HEK293 (cell line): ENCODE results near the gene AKT2.

Experiments used
- BCL11B ChIP-seq: fragments of 450-650 bp; formaldehyde crosslinking; IDR thresholded peaks from 2 replicates; pipeline ENCODE4 v1.5.1; 2016; ENCODE audit warnings: low read depth, missing biosample characterization, missing genetic modification characterization
- GLIS1 ChIP-seq: fragments of 450-650 bp; formaldehyde crosslinking; IDR thresholded peaks from 2 replicates; pipeline ENCODE4 v1.5.1; 2016; ENCODE audit warnings: missing biosample characterization, missing genetic modification characterization
- GLIS2 ChIP-seq: fragments of 450-650 bp; formaldehyde crosslinking; IDR thresholded peaks from 2 replicates; pipeline ENCODE4 v1.5.1; 2016; ENCODE audit warnings: missing biosample characterization, missing genetic modification characterization
- HOXA7 ChIP-seq: sonication (generic); formaldehyde crosslinking; IDR thresholded peaks from 2 replicates; pipeline ENCODE4 v1.8.1; 2022; ENCODE audit warnings: missing genetic modification reagents, borderline replicate concordance
- IKZF3 ChIP-seq: fragments of 450-650 bp; IDR thresholded peaks from 2 replicates; pipeline ENCODE4 v1.5.0; 2018; ENCODE audit warnings: missing biosample characterization, mild to moderate bottlenecking, missing genetic modification characterization, moderate library complexity
- KLF8 ChIP-seq: fragments of 450-650 bp; formaldehyde crosslinking; IDR thresholded peaks from 2 replicates; pipeline ENCODE4 v1.5.1; 2016; ENCODE audit warnings: missing biosample characterization, missing genetic modification characterization
- MZF1 ChIP-seq: fragments of 450-650 bp; formaldehyde crosslinking; IDR thresholded peaks from 2 replicates; pipeline ENCODE4 v1.5.1; 2017; ENCODE audit warnings: missing biosample characterization, missing genetic modification characterization, borderline replicate concordance
- SP2 ChIP-seq: fragments of 450-650 bp; formaldehyde crosslinking; IDR thresholded peaks from 2 replicates; pipeline ENCODE4 v1.5.1; 2016; ENCODE audit warnings: missing biosample characterization, missing genetic modification characterization
- ZBTB21 ChIP-seq: fragments of 450-650 bp; formaldehyde crosslinking; IDR thresholded peaks from 2 replicates; pipeline ENCODE4 v1.5.1; 2017; ENCODE audit warnings: missing biosample characterization, missing genetic modification characterization
- ZFHX2 ChIP-seq: fragments of 450-650 bp; formaldehyde crosslinking; conservative IDR thresholded peaks from 2 replicates; pipeline ENCODE4 v1.5.1; 2016; ENCODE audit warnings: missing biosample characterization, missing genetic modification characterization
- ZFP3 ChIP-seq: fragments of 450-650 bp; formaldehyde crosslinking; IDR thresholded peaks from 2 replicates; pipeline ENCODE4 v1.5.1; 2016; ENCODE audit warnings: low read depth, missing biosample characterization, missing genetic modification characterization
- ZNF133 ChIP-seq: fragments of 450-650 bp; formaldehyde crosslinking; IDR thresholded peaks from 2 replicates; pipeline ENCODE4 v1.5.1; 2016; ENCODE audit warnings: missing biosample characterization, missing genetic modification characterization
- ZNF155 ChIP-seq: fragments of 450-650 bp; formaldehyde crosslinking; IDR thresholded peaks from 2 replicates; pipeline ENCODE4 v1.5.1; 2016; ENCODE audit warnings: missing biosample characterization, missing genetic modification characterization
- ZNF16 ChIP-seq: fragments of 450-650 bp; formaldehyde crosslinking; IDR thresholded peaks from 2 replicates; pipeline ENCODE4 v1.5.1; 2016; ENCODE audit warnings: low read depth, missing biosample characterization, missing genetic modification characterization
- ZNF2 ChIP-seq: fragments of 450-650 bp; formaldehyde crosslinking; IDR thresholded peaks from 2 replicates; pipeline ENCODE4 v1.5.1; 2016; ENCODE audit warnings: missing biosample characterization, missing genetic modification characterization
- ZNF214 ChIP-seq: fragments of 450-650 bp; formaldehyde crosslinking; IDR thresholded peaks from 2 replicates; pipeline ENCODE4 v1.5.1; 2017; ENCODE audit warnings: missing biosample characterization, mild to moderate bottlenecking, missing genetic modification characterization, borderline replicate concordance
- ZNF221 ChIP-seq: fragments of 450-650 bp; formaldehyde crosslinking; IDR thresholded peaks from 2 replicates; pipeline ENCODE4 v1.5.1; 2017; ENCODE audit warnings: missing biosample characterization, missing genetic modification characterization, borderline replicate concordance
- ZNF239 ChIP-seq: fragments of 450-650 bp; formaldehyde crosslinking; IDR thresholded peaks from 2 replicates; pipeline ENCODE4 v1.5.1; 2016; ENCODE audit warnings: missing biosample characterization, missing genetic modification characterization
- ZNF274 ChIP-seq, 2 experiments: fragments of 200-500 bp in 1 of 2; fragments of 450-650 bp in 1 of 2; sonication (Bioruptor generic) in 1 of 2; formaldehyde crosslinking in 1 of 2; IDR thresholded peaks; 2 replicates each; pipeline versions ENCODE4 v1.5.1 to v1.6.1; 2014 to 2016; ENCODE audit warnings: borderline replicate concordance in 1 of 2, inconsistent platforms in 1 of 2, low read length in 1 of 2, missing biosample characterization in 1 of 2, missing genetic modification characterization in 1 of 2
- ZNF366 ChIP-seq: fragments of 450-650 bp; formaldehyde crosslinking; conservative IDR thresholded peaks from 2 replicates; pipeline ENCODE4 v1.5.1; 2016; ENCODE audit warnings: missing biosample characterization, missing genetic modification characterization
- ZNF423 ChIP-seq: fragments of 450-650 bp; formaldehyde crosslinking; IDR thresholded peaks from 2 replicates; pipeline ENCODE4 v1.5.1; 2016; ENCODE audit warnings: missing biosample characterization, missing genetic modification characterization
- ZNF501 ChIP-seq: fragments of 450-650 bp; formaldehyde crosslinking; IDR thresholded peaks from 2 replicates; pipeline ENCODE4 v1.5.1; 2016; ENCODE audit warnings: missing biosample characterization, missing genetic modification characterization
- ZNF544 ChIP-seq: fragments of 450-650 bp; formaldehyde crosslinking; IDR thresholded peaks from 2 replicates; pipeline ENCODE4 v1.5.0; 2017; ENCODE audit warnings: missing biosample characterization, missing genetic modification characterization
- ZNF600 ChIP-seq: fragments of 450-650 bp; formaldehyde crosslinking; IDR thresholded peaks from 2 replicates; pipeline ENCODE4 v1.5.1; 2016; ENCODE audit warnings: missing biosample characterization, missing genetic modification characterization
- ZNF701 ChIP-seq: fragments of 450-650 bp; formaldehyde crosslinking; IDR thresholded peaks from 2 replicates; pipeline ENCODE4 v1.5.1; 2016; ENCODE audit warnings: missing biosample characterization, missing genetic modification characterization
- TF ChIP-seq, protein P1 (sequence below): fragments of 450-650 bp; formaldehyde crosslinking; IDR thresholded peaks from 2 replicates; pipeline ENCODE4 v1.5.1; 2017; ENCODE audit warnings: missing biosample characterization, missing genetic modification characterization
- TF ChIP-seq, protein P2 (sequence below): fragments of 450-650 bp; formaldehyde crosslinking; IDR thresholded peaks from 2 replicates; pipeline ENCODE4 v1.5.1; 2017; ENCODE audit warnings: missing biosample characterization, mild to moderate bottlenecking, missing genetic modification characterization, moderate library complexity
- TF ChIP-seq, protein P3 (sequence below): IDR thresholded peaks from 2 replicates; pipeline ENCODE4 v1.6.1; 2011; ENCODE audit warnings: mild to moderate bottlenecking, low read depth, low read length, borderline replicate concordance
- TF ChIP-seq, protein P4 (sequence below): fragments of 450-650 bp; formaldehyde crosslinking; IDR thresholded peaks from 2 replicates; pipeline ENCODE4 v1.5.1; 2016; ENCODE audit warnings: missing biosample characterization, missing genetic modification characterization
- TF ChIP-seq, protein P5 (sequence below): fragments of 450-650 bp; formaldehyde crosslinking; IDR thresholded peaks from 2 replicates; pipeline ENCODE4 v1.5.1; 2016; ENCODE audit warnings: missing biosample characterization, missing genetic modification characterization
- TF ChIP-seq, protein P6 (sequence below): fragments of 450-650 bp; formaldehyde crosslinking; IDR thresholded peaks from 2 replicates; pipeline ENCODE4 v1.5.1; 2016; ENCODE audit warnings: missing biosample characterization, missing genetic modification characterization

AKT2 gene

DNA sequence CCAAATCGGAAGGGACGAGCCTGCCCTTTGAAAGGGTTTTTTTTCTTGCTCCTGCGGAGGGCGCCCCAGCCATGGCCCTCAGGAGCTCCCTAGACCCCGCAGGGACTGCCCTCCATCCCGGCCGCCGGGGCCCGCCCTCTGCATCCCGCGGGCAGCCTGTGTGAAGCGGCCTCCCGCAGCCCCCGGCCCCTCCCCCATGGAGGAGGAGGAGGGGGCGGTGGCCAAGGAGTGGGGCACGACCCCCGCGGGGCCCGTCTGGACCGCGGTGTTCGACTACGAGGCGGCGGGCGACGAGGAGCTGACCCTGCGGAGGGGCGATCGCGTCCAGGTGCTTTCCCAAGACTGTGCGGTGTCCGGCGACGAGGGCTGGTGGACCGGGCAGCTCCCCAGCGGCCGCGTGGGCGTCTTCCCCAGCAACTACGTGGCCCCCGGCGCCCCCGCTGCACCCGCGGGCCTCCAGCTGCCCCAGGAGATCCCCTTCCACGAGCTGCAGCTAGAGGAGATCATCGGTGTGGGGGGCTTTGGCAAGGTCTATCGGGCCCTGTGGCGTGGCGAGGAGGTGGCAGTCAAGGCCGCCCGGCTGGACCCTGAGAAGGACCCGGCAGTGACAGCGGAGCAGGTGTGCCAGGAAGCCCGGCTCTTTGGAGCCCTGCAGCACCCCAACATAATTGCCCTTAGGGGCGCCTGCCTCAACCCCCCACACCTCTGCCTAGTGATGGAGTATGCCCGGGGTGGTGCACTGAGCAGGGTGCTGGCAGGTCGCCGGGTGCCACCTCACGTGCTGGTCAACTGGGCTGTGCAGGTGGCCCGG, 93.1 kb downstream of the AKT2 start (continued):
- TF ChIP-seq, protein P1, sequence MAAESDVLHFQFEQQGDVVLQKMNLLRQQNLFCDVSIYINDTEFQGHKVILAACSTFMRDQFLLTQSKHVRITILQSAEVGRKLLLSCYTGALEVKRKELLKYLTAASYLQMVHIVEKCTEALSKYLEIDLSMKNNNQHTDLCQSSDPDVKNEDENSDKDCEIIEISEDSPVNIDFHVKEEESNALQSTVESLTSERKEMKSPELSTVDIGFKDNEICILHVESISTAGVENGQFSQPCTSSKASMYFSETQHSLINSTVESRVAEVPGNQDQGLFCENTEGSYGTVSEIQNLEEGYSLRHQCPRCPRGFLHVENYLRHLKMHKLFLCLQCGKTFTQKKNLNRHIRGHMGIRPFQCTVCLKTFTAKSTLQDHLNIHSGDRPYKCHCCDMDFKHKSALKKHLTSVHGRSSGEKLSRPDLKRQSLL (tag by site-specific recombination) = no peak
- peak; percentile 96 for TF ChIP-seq GLIS1
- TF ChIP-seq, protein P2, sequence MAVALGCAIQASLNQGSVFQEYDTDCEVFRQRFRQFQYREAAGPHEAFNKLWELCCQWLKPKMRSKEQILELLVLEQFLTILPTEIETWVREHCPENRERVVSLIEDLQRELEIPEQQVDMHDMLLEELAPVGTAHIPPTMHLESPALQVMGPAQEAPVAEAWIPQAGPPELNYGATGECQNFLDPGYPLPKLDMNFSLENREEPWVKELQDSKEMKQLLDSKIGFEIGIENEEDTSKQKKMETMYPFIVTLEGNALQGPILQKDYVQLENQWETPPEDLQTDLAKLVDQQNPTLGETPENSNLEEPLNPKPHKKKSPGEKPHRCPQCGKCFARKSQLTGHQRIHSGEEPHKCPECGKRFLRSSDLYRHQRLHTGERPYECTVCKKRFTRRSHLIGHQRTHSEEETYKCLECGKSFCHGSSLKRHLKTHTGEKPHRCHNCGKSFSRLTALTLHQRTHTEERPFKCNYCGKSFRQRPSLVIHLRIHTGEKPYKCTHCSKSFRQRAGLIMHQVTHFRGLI (tag by site-specific recombination) = no peak
- TF ChIP-seq, protein P3, sequence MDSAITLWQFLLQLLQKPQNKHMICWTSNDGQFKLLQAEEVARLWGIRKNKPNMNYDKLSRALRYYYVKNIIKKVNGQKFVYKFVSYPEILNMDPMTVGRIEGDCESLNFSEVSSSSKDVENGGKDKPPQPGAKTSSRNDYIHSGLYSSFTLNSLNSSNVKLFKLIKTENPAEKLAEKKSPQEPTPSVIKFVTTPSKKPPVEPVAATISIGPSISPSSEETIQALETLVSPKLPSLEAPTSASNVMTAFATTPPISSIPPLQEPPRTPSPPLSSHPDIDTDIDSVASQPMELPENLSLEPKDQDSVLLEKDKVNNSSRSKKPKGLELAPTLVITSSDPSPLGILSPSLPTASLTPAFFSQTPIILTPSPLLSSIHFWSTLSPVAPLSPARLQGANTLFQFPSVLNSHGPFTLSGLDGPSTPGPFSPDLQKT = no peak
- no peak for TF ChIP-seq ZNF544 (tag by site-specific recombination)
- peak; percentile 98 for TF ChIP-seq ZFHX2
- TF ChIP-seq ZNF501 (tag by site-specific recombination) = peak; percentile 40; the same call in 1 of the 2 replicates
- TF ChIP-seq ZNF274 (IDR thresholded peaks at IDR 0.05; ENCODE audit: low read length) = no peak
- no peak for TF ChIP-seq ZNF274 (tag by site-specific recombination; IDR thresholded peaks at IDR 0.05; ENCODE audit: borderline replicate concordance)
- no peak for TF ChIP-seq ZNF155
- no peak for TF ChIP-seq ZNF239 (tag by site-specific recombination)
- peak; percentile 53; the same call in 1 of the 2 replicates for TF ChIP-seq KLF8 (tag by site-specific recombination)
- TF ChIP-seq ZNF2 (tag by site-specific recombination) = no peak
- 0 out of 2 replicates have a peak, but pooled peaks have one; percentile 49 for TF ChIP-seq ZFP3 (tag by site-specific recombination)
- TF ChIP-seq IKZF3 (tag by site-specific recombination) = no peak
- TF ChIP-seq ZBTB21 (tag by site-specific recombination) = no peak
- 0 out of 2 replicates have a peak, but pooled peaks have one; percentile 39 for TF ChIP-seq BCL11B (tag by site-specific recombination)
- TF ChIP-seq ZNF214 (tag by site-specific recombination) = no peak
- no peak for TF ChIP-seq ZNF366
- no peak for TF ChIP-seq ZNF701
- TF ChIP-seq, protein P4, sequence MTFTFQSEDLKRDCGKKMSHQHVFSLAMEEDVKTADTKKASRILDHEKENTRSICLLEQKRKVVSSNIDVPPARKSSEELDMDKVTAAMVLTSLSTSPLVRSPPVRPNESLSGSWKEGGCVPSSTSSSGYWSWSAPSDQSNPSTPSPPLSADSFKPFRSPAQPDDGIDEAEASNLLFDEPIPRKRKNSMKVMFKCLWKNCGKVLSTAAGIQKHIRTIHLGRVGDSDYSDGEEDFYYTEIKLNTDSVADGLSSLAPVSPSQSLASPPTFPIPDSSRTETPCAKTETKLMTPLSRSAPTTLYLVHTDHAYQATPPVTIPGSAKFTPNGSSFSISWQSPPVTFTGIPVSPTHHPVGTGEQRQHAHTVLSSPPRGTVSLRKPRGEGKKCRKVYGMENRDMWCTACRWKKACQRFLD (tag by site-specific recombination) = 0 out of 2 replicates have a peak, but pooled peaks have one; percentile 4
- TF ChIP-seq MZF1 = no peak
- no peak for TF ChIP-seq HOXA7 (CRISPR knock-in tag)
- TF ChIP-seq ZNF423 (tag by site-specific recombination) = peak; percentile 51; the same call in 1 of the 2 replicates
- no peak; the same call in 1 of the 2 replicates for TF ChIP-seq ZNF16 (tag by site-specific recombination)
- TF ChIP-seq, protein P5, sequence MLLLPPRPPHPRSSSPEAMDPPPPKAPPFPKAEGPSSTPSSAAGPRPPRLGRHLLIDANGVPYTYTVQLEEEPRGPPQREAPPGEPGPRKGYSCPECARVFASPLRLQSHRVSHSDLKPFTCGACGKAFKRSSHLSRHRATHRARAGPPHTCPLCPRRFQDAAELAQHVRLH (tag by site-specific recombination) = no peak
- no peak for TF ChIP-seq ZNF221
- 0 out of 2 replicates have a peak, but pooled peaks have one; percentile 41 for TF ChIP-seq ZNF600 (tag by site-specific recombination)
- 0 out of 2 replicates have a peak, but pooled peaks have one; percentile 31 for TF ChIP-seq ZNF133 (tag by site-specific recombination)
- TF ChIP-seq SP2 (tag by site-specific recombination) = peak; percentile 81
- TF ChIP-seq, protein P6, sequence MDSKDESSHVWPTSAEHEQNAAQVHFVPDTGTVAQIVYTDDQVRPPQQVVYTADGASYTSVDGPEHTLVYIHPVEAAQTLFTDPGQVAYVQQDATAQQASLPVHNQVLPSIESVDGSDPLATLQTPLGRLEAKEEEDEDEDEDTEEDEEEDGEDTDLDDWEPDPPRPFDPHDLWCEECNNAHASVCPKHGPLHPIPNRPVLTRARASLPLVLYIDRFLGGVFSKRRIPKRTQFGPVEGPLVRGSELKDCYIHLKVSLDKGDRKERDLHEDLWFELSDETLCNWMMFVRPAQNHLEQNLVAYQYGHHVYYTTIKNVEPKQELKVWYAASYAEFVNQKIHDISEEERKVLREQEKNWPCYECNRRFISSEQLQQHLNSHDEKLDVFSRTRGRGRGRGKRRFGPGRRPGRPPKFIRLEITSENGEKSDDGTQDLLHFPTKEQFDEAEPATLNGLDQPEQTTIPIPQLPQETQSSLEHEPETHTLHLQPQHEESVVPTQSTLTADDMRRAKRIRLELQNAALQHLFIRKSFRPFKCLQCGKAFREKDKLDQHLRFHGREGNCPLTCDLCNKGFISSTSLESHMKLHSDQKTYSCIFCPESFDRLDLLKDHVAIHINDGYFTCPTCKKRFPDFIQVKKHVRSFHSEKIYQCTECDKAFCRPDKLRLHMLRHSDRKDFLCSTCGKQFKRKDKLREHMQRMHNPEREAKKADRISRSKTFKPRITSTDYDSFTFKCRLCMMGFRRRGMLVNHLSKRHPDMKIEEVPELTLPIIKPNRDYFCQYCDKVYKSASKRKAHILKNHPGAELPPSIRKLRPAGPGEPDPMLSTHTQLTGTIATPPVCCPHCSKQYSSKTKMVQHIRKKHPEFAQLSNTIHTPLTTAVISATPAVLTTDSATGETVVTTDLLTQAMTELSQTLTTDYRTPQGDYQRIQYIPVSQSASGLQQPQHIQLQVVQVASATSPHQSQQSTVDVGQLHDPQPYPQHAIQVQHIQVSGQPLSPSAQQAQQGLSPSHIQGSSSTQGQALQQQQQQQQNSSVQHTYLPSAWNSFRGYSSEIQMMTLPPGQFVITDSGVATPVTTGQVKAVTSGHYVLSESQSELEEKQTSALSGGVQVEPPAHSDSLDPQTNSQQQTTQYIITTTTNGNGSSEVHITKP (tag by site-specific recombination) = 0 out of 2 replicates have a peak, but pooled peaks have one; percentile 7
- TF ChIP-seq GLIS2 (tag by site-specific recombination) = peak; percentile 100
